HG02571 (cell line): ENCODE measurements around the gene ASPDH.
"Not testable (repeated sequence)": the region's sequence is repeated elsewhere in the genome, so short reads cannot be mapped to it uniquely, and the experiment has no call there.

Experiments used
- ATAC-seq: cut with Tn5 transposase; IDR thresholded peaks from one replicate; pipeline ENCODE4 v1.9.1; 2021; ENCODE audit warnings: mild to moderate bottlenecking, moderate library complexity; ENCODE audit not compliant: unreplicated experiment

Gene ASPDH

DNA sequence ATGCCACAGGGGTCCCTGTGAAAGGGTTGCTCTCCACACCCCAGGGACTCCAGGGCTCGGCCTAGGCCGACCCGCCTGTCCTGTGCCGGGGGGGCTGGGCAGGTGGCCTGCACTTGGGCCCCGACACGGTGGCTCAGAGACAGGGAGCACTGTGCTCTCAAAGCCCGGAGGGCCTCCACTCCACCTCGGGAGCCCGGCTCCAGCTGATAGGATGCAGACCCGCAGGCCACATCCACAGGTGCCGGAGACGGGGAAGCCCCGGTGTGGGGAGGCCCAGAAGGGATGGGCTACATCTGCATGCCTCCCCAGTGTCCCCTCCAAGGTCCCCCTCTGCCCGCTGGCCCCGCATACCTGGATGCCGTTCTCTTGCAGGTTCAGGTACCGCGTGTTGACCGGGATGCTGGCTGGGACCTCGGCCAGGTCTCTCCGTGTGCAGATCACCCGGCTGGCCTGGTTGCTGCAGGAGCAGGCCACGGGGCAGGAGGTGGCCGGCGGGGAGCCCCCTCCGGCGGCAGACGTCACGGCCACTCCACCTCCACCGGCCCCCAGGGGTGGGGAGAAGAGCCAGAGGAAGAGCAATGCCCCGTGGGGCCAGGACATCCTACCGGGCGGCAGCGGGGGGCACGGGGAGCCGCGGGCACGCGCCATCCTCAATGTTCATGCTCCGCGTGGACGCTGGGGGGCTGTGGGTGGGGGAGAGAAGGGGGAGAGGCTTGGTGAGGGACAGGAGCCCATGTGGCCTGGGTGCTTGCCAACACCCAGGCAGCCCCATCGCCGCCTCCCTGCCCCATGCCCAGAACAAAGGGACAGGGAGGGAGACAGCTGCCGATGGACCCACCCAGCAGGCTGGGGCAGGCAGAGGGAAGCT, 34.7 kb upstream of the ASPDH start:
- no peak for ATAC-seq

- ATAC-seq: no peak
Observed at GRCh38 chr19:50547385-50548190, 33.9 kb upstream of the ASPDH start.

- no peak for ATAC-seq
Observed at GRCh38 chr19:50546527-50547221, 33.0 kb upstream of the ASPDH start.

GRCh38 chr19:50542943-50543342, 29.2 kb upstream of the ASPDH start:
- ATAC-seq: no peak

DNA sequence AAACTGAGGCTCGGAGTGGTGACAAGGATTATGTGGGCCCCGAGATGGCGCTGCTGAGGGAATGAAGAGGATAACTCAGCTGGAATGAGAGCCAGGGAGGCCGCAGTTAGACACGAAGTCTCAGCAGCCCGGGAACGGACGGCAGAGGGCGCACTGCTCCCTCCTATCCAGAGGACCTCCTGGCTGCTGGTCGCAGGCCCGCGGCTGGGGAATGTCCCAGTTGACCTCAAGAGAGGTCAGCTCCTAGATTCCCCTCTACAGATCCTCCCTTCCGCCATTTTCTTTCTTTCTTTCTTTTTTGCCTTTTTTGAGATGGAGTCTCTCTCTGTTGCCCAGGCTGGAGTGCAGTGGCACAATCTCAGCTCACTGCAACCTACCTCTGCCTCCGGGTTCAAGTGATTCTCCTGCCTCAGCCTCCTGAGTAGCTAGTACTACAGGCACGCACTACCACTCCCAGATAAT, 24.1 kb upstream of the ASPDH start:
- ATAC-seq: no peak

DNA sequence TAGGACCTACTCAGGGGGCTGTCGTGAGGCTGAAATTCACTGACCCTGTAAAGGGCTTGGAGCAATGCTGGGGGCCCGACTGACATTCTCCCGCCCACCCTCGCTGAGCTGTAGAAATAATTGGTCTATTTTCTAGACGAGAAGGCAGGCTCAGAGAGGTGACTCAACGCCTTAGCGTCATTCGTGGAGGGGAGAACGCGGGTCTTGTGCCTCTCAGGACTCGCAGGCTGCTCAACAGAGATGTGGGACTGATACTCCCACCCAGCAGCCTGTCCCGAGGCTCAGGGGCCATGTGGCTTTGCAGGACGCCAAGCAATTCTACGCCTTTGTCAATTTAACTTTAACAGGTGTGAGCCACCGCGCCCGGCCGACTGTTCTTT, 23.6 kb upstream of the ASPDH start:
- no peak for ATAC-seq

DNA sequence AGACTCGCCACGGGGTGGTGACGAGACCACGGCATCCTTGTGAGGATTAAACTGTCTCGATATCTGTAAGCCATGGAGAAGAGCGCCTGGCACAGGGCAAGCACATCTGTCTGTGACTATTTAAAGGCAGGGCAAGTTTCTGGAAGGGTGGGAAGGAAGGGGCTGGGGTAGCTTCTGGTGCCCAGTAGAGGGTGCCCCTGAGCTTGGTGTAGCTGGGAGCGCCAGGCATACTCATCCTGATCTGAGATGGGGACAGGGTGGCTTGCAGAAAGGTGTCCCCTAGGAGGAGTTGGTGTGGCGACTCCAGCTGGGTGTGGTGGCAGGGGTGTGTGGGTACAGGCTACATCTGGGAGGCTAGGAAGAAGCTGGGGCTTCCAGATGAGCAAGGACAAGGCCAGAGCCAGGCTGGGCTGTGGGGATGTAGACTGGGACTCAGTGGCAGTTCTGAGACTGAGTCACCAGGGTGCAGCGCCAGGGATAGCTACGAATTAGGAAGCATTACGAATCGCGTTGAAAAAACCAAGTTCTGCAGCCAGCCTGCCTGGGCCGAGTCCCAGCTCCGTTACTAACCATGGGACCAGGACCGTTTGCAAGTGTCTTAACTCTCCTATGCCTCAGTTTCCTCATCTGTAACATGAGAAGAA, 23.1 kb upstream of the ASPDH start:
- ATAC-seq: no peak

GRCh38 chr19:50535672-50536187, 22.0 kb upstream of the ASPDH start:
- ATAC-seq: no peak

- no peak for ATAC-seq
Observed at GRCh38 chr19:50534478-50534877, 20.8 kb upstream of the ASPDH start.

GRCh38 chr19:50532952-50533351, 19.2 kb upstream of the ASPDH start:
- no peak for ATAC-seq

DNA sequence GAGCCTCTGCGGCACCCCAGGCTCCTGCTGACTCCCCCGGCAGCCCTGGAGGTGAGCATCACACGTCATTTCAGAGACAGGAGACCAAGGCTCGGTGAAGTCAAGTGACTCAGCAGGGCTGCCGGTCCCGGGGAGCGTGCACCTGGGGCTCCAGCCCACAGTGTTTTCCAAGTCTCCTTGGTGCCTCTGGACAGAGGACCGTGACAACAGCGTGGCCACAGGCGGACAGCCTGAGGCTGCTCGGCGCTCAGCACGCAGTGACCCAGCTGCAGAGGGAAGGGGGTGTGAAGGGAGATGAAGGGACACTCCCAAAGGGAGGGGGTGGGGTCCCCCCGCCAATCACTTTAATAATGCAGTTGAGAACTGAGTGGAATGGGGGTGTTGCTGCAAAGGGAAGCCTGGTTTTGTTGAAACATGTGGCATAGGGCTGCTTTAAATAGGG, 17.5 kb upstream of the ASPDH start:
- ATAC-seq: no peak

- ATAC-seq: not testable (repeated sequence)
Observed at GRCh38 chr19:50528052-50528451, 14.3 kb upstream of the ASPDH start.

GRCh38 chr19:50522881-50523280, 9.2 kb upstream of the ASPDH start:
- no peak for ATAC-seq

DNA sequence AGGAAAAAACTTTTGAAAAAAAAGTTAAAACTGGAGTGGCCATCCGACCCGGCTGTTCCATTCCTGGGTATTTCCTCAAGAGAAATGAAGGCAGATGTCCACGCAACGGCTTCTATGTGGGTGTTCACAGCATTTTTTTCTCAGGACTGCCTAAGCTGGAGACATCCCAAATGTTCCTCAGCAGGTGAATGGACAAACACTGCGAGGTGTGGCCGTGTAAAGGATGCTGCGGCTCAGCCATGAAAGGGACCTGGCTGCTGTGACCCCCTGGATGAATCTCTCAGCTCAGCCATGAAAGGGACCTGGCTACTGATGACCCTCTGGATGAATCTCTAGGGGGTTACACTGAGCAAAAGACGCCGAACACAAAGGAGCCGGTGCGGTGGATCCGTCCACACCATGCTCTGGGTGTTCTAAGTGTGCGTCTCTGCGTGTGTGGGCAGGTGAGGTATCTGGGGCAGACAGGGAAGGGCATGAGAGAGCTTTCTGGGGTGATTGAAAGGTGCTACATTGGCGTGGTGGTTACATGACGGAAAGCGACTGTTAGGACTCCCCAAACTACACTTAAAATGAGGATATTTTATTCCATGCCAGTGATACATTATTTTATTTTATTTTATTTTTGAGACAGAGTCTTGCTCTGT, 7.2 kb upstream of the ASPDH start:
- no peak for ATAC-seq

- ATAC-seq: no peak
Observed at GRCh38 chr19:50519006-50519575, 5.4 kb upstream of the ASPDH start.

DNA sequence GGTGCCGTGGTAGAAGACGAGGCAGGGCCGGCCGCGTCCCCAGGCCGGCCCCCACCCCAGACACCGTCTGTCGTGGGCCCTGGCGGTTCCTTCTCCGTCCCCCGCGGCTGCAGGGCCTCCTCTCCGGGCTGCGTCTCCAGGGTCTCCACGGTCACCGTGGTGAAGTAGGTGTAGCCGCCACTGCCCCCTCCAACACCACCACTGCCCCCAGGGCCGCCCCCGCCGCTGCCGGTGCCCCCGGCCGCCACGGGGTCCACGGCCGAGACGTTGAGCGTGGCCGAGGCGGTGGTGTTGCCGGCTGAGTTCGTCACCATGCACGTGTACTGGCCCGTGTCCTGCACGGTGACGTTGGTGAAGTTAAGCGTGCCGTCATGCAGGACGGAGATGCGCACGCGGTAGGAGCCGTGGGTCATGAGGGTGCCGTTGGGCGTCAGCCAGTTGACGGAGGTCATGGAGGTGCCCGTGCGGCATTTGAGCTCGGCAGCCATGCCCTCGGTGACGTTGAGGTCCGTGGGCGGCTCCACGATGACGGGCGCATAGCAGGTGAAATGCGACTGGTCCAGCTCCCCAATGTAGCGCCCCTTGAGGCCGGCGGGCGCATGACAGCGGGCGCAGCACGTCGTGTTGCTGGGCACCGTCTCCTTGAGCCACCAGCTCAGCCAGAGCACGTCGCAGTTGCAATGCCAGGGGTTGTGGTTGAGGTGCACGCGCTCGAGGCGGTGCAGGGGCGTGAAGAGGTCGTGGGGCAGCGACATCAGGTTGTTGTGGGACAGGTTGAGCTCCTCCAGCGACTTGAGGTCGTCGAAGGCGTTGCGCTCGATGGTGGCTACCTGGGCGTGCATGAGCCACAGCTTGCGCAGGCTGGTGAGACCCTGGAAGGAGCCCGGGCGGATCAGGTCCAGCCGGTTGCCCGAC, 4.6 kb upstream of the ASPDH start:
- no peak for ATAC-seq

GRCh38 chr19:50517704-50518075, 4.0 kb upstream of the ASPDH start:
- ATAC-seq: no peak

- no peak for ATAC-seq
Observed at GRCh38 chr19:50516964-50517703, 3.4 kb upstream of the ASPDH start.
